Fibroblast of villous mesenchyme (primary cell): ENCODE measurements around the gene TIAL1. TPM values are rescaled to one million over a fixed set of nuclear protein-coding genes. Genes with fewer than 3 reads are reported as not detected.
A peak's percentile ranks its signal among the peaks of the same experiment; 100 is the strongest.

ENCODE experiments used
- DNase-seq: peaks from one replicate; pipeline ENCODE4 v3.0.0-alpha.2; 2010; ENCODE audit warnings: low read depth
- H3K4me3 ChIP-seq: 2 replicates; pipeline ENCODE4 v1.5.1; 2011; ENCODE audit warnings: low read depth, mild to moderate bottlenecking, low read length
- total RNA-seq: library from RNA; depleted of rRNA; stranded (reverse); fragments of >200 nt; gene quantifications from 2 replicates; pipeline ENCODE4 v1.2.3, GENCODE V29; 2012
- TF ChIP-seq, protein P1 (sequence below): IDR thresholded peaks from 2 replicates; pipeline ENCODE4 v1.5.1; 2012; ENCODE audit warnings: low read depth, mild to moderate bottlenecking, low read length; ENCODE audit not compliant: insufficient read depth

TIAL1 gene, protein sequence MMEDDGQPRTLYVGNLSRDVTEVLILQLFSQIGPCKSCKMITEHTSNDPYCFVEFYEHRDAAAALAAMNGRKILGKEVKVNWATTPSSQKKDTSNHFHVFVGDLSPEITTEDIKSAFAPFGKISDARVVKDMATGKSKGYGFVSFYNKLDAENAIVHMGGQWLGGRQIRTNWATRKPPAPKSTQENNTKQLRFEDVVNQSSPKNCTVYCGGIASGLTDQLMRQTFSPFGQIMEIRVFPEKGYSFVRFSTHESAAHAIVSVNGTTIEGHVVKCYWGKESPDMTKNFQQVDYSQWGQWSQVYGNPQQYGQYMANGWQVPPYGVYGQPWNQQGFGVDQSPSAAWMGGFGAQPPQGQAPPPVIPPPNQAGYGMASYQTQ
- 40.9 and 66.9 TPM in 2 replicates for total RNA-seq

DNA sequence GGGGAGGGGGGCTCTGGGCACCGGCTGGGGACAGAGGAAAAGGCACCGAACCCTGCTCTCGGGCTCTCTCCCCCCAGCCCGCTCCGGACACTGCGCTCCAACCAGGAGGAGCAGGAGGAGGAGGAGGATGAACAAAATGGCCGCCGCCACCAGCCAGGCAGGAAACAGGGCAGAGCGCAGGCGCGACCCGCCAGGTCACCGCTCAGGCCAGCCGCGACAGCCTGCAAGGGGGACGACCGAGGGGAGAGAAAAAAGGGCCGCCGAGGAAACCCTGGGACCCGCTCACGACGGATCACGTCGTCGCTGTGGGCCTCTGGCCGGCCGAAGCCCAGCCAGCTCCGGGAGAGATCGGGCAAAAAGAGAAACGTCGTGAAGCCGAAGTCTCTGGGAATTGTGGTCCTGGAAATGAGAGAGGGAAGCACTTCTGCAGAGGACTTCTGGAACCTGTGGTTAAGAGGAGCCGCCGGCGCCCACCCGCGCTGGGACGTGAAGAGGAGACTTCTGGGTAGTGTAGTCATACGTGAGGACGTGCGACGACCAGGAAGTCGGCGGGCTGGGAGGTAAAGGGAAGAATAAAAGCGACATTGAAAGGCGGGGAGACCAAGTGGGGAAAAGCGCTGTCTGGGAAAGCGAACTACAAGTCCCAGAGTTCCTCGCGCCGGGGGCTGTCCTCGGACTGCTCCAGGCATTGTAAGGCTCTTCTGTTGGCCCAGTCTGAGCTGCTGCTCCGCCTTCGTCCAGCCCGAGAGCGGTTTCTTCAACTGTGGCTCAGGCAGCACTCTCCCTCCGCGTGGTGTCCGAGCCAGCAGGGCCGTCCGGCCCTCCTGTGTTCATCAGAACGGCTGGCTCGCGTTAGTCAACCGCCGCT lies at the start of gene TIAL1:
TIAL1 (minus strand) TSS at position 428 of the 868 bp plus-strand sequence. CDS start 499 bp downstream, outside the sequence.
- TF ChIP-seq, protein P1, sequence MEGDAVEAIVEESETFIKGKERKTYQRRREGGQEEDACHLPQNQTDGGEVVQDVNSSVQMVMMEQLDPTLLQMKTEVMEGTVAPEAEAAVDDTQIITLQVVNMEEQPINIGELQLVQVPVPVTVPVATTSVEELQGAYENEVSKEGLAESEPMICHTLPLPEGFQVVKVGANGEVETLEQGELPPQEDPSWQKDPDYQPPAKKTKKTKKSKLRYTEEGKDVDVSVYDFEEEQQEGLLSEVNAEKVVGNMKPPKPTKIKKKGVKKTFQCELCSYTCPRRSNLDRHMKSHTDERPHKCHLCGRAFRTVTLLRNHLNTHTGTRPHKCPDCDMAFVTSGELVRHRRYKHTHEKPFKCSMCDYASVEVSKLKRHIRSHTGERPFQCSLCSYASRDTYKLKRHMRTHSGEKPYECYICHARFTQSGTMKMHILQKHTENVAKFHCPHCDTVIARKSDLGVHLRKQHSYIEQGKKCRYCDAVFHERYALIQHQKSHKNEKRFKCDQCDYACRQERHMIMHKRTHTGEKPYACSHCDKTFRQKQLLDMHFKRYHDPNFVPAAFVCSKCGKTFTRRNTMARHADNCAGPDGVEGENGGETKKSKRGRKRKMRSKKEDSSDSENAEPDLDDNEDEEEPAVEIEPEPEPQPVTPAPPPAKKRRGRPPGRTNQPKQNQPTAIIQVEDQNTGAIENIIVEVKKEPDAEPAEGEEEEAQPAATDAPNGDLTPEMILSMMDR: no peak
- DNase-seq: peak; percentile 100
- peak within 1 kb of the TSS; percentile 97 for H3K4me3 ChIP-seq

DNA sequence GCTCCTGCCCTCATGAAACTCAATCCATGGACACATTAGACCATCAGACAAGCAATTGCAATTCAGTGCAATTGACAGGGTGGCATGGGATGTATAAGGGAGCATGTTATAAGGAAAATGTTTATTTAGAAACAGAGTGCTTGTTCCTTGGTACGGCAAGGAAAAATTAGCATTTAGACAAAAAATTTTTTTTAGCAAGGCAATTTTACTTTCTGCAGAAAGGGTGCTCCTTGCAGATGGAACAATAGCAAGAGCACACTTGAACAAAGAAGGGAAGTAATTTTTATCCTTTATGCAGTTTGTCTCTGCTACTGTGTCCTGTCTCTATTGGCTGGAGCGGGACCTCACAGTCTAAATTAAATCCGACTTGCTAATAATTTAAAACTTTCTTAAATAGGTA lies 48.2 kb upstream of the TIAL1 start:
- H3K4me3 ChIP-seq: no peak overlapping the region
- no peak for DNase-seq
- TF ChIP-seq, protein P1: no peak

DNA sequence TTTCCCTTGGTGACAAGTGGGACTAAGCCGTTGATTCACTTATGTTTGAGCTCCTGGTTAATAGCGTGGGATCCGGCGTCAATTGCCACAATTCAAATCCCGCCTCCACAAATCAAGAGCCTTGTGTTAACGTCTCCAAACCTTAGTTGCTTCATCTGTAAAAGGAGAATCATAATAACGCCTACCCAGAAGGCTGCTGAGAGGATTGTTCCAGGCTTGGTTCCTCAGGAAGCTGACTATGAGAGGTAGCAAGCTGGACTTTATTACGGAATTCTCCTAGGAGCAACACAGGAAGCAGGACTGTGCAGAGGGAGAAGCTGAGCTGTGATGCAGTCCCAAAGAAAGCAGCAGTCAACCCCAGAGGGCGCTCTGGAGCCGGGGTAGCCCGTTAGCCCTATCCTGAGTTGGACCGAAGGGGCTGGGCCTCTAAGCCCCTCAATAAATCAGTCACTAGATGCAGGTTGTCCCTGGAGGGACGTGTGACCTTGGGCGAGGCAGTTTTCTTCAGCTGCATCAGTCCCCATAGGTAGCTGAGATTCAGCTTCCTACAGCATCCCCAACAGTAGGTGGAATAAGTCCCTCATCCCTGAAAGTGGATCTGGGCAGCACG lies 47.5 kb upstream of the TIAL1 start:
- no peak overlapping the region for H3K4me3 ChIP-seq
- DNase-seq: no peak
- TF ChIP-seq, protein P1: peak; percentile 57

DNA sequence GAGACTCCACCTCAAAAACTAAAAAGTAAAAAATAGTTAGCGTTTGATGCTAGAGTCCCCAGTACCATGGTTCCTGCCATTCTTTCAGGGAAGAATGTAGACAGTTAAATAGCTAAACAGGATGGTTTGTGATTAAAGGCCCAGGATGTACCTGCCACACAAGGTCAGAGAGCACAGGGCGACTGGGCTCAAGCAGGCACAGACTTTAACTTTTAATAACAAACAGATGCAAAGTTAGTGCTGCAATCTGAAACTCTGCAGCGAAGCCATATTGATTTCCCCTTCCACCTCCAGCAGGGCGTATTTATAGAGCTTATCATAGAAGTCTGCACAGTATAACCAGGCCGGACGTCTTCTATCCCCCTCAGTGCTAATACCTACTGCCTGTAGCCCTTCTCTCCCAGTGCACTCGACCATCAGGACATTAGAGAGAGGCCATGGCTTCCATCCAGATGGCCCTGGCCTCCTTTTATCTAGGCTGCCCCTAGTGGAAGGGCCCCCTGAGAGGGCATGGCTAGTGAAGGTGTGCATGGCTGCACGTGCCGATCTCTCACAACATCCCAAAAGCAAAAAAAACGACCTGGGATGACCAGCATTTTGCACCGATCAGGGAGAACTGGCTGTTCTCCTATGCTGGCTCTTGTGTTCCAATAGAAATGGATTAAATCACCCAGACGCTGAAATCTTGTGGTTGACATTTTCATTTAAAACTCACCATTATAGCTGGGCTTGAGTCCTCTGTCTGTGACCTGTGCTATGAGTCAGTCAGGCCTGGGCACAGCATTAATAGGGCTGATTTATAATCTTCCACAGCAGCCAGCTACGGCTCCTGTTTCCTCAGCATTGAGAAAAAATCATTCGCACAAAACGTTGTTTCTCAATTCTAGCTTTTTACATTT lies 46.8 kb upstream of the TIAL1 start:
- TF ChIP-seq, protein P1: no peak
- H3K4me3 ChIP-seq: no peak overlapping the region
- peak; percentile 71 for DNase-seq

DNA sequence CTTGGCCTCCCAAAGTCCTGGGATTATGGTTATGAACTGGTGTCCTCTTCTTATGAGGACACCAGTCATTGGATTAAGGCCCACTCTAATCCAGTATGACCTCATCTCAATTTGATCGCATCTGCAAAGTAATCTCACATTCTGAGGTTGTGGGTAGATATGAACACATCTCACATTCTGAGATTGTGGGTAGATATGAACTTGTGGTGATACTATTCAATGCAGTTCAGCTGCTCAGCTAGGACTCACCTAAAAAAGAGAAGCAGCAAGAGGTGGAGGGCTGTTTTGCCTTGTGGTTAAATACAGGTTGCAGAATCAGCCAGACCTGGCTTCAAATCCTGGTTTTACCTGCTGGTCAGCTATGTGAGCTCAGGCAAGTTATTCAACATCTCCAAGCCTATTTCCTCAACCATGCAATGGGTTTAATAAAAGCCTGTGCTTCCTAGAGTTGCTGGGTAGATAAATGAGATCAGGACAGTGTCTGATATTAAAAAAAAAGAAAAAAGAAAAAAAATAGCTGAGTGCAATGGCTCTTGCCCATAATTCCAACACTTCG lies 45.9 kb upstream of the TIAL1 start:
- DNase-seq: no peak
- TF ChIP-seq, protein P1: no peak
- no peak overlapping the region for H3K4me3 ChIP-seq
